ENCODE results near the gene ARHGEF12. TPM values are rescaled to one million over a fixed set of nuclear protein-coding genes. Genes with fewer than 3 reads are reported as not detected.

The ARHGEF12 gene
- total and polyA plus RNA-seq, 3 donors from 2014 or later = 26.6 to 74.1 (median 72.7) TPM

DNA sequence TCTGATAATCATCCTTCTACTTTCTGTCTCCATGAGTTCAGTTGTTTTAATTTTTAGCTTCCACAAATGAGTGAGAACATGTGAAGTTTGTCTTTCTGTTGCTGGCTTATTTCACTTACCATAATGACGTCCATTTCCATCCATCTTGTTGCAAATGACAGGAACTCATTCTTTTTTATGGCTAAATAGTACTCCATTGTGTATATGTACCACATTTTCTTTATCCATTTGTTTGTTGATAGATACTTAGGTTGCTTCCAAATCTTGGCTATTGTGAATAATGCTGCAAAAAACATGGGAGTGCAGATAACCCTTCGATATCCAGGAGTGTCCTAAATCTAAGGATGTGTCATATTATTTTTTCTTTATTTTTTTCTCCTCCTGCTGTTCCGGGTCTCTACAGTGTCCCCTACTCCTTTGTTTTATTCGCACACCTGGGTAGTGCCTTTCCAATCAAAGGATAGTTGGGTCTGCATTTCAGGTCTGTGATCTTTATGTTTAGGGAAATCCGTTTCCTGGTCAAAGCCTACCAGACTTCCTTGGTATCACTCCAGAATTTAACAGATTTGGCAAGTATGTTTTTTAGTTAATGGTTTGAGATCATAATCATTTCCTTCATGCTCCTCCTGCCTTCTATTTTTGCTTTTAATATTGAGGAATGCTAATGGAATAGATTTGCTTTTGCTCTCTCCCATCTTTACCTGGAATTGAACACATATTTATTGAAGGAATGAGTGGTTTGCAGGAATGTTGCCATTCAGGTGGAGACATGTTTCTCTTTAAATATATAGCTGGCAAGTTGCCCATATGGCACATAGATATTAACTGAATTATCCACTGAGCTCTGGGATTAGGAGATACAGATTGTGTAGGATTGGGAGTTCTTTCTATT is 53.7 kb downstream of the ARHGEF12 start:
- no peak overlapping the region for H3K4me3 ChIP-seq
- H3K36me3 ChIP-seq (ENCODE audit: low read depth, missing control alignments) = no peaks in the 10 kb centered on the region
- no peak for DNase-seq
- no peaks in the 10 kb centered on the region for H3K27me3 ChIP-seq
- TF ChIP-seq POLR2A (IDR thresholded peaks at IDR 0.05) (no peak), CTCF (IDR thresholded peaks at IDR 0.05) (no peak)
- H3K27ac ChIP-seq = no peak overlapping the region
- intact Hi-C loops (cut with DNase I; ENCODE audit: low total_unique reads) = no loop called here
- peaks cover 7% of the 10 kb centered on the region for H3K4me1 ChIP-seq
- 86 to 89% methylated on average over 5 of the region's 5 CpGs for WGBS, 2 donors
- no peaks in the 10 kb centered on the region for H3K9me3 ChIP-seq

- no peaks in the 10 kb centered on the region for H3K36me3 ChIP-seq (ENCODE audit: low read depth, missing control alignments)
- no peaks in the 10 kb centered on the region for H3K27me3 ChIP-seq
- 71 to 96% methylated on average over 1 of the region's 1 CpG for WGBS, 2 donors
- DNase-seq = no peak
- H3K4me1 ChIP-seq = peaks cover 7% of the 10 kb centered on the region
- TF ChIP-seq POLR2A (IDR thresholded peaks at IDR 0.05) (no peak), CTCF (IDR thresholded peaks at IDR 0.05) (no peak)
- no peak overlapping the region for H3K27ac ChIP-seq
- no peak overlapping the region for H3K4me3 ChIP-seq
- intact Hi-C loops (cut with DNase I; ENCODE audit: low total_unique reads) = no loop called here
- H3K9me3 ChIP-seq = no peaks in the 10 kb centered on the region
Measured at GRCh38 chr11:120390585-120390922, 54.3 kb downstream of the ARHGEF12 start.

GRCh38 chr11:120391292-120391691 is 55.1 kb downstream of the ARHGEF12 start:
- Histone ChIP-seq H3K4me1 (peaks cover under 1% of the 10 kb centered on the region), H3K9me3 (no peaks in the 10 kb centered on the region), H3K36me3 (ENCODE audit: low read depth, missing control alignments) (no peaks in the 10 kb centered on the region), H3K27me3 (no peaks in the 10 kb centered on the region), H3K27ac (no peak overlapping the region), H3K4me3 (no peak overlapping the region)
- intact Hi-C loops (cut with DNase I; ENCODE audit: low total_unique reads) = no loop called here
- DNase-seq = no peak
- no peak for TF ChIP-seq CTCF (IDR thresholded peaks at IDR 0.05)
- no peak for TF ChIP-seq POLR2A (IDR thresholded peaks at IDR 0.05)

DNA sequence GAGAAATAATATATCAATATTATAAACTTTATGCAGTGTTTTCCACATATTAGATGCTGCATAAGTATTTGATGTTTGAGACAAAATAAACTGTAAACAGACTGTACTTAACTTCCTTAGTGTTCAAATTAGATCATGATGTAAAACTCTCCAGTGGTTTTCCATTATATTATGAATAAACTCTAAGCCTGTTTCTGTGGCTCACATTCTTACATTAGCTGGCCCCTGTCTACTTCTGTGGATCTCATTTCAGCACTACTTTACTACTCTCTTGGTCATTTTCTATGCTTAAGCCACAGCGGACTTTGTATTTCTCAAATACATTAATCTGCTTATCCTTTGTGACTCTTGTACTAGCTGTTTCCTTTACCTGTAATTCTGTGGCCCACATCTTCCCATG is 55.6 kb downstream of the ARHGEF12 start:
- 92 to 94% methylated on average over 1 of the region's 1 CpG for whole genome bisulfite sequencing, 2 donors
- intact Hi-C loops (cut with DNase I; ENCODE audit: low total_unique reads) = no loop called here

More for the DNA sequence above, 55.6 kb downstream of the ARHGEF12 start:
- H3K4me1 ChIP-seq = no peaks in the 10 kb centered on the region
- no peaks in the 10 kb centered on the region for H3K27me3 ChIP-seq
- no peak overlapping the region for H3K4me3 ChIP-seq
- no peaks in the 10 kb centered on the region for H3K9me3 ChIP-seq
- no peak for DNase-seq
- H3K27ac ChIP-seq = no peak overlapping the region
- no peaks in the 10 kb centered on the region for H3K36me3 ChIP-seq (ENCODE audit: low read depth, missing control alignments)
- TF ChIP-seq POLR2A (IDR thresholded peaks at IDR 0.05) = no peak
- no peak for TF ChIP-seq CTCF (IDR thresholded peaks at IDR 0.05)
